T-cell (primary cell): Measurements from ENCODE around the gene CAPN5. TPM values are rescaled to one million over a fixed set of nuclear protein-coding genes. Genes with fewer than 3 reads are reported as not detected.

ENCODE experiments used
- ATAC-seq, 4 experiments: fragments of 200-7000 bp in 3 of 4; fragments of 150-1000 bp in 1 of 4; cut with Tn5 transposase; replicated peaks in 1 of 4; 1 replicate in 3 of 4; 2 replicates in 1 of 4; pipeline ENCODE4 v1.10.0; 2021; ENCODE audit warnings: moderate library complexity in 3 of 4, mild to moderate bottlenecking in 2 of 4, moderate number of reproducible peaks in 1 of 4
- CTCF ChIA-PET, 2 donors: fragments of 300-600 bp; sonication (Branson Sonifier 250); formaldehyde crosslinking; loops; one replicate each; lab custom pipeline; 2022; ENCODE audit warnings: antibody characterized with exemption in 2 of 2; lab: Charles Lee
- POLR2A ChIA-PET, 2 donors: fragments of 300-600 bp; sonication (Branson Sonifier 250); formaldehyde crosslinking; loops; one replicate each; lab custom pipeline; 2022; ENCODE audit warnings: antibody characterized with exemption in 2 of 2; lab: Charles Lee
- DNase-seq, 35 experiments: peaks; one replicate each; pipeline versions ENCODE4 v3.0.0 to v3.0.0-alpha.2; 2013 to 2023
- H3K27ac ChIP-seq: one replicate; pipeline ENCODE4 v1.5.1; 2013; ENCODE audit warnings: low read length
- H3K27me3 ChIP-seq, 2 experiments: replicated peaks in 1 of 2; 1 replicate in 1 of 2; 2 replicates in 1 of 2; pipeline versions ENCODE4 v1.6.1 to v1.7.0; 2013; ENCODE audit warnings: low read length in 1 of 2, mixed read lengths in 1 of 2; ENCODE audit not compliant: control insufficient read depth in 2 of 2, insufficient read depth in 2 of 2; ENCODE audit errors: extremely low read depth in 1 of 2
- H3K36me3 ChIP-seq, 2 donors: 1 replicate in 1 of 2; 2 replicates in 1 of 2; pipeline versions ENCODE4 v1.6.1 to v1.7.0; 2013; ENCODE audit warnings: low read length in 1 of 2; ENCODE audit not compliant: control insufficient read depth in 2 of 2, insufficient read depth in 1 of 2; ENCODE audit errors: extremely low read depth in 1 of 2
- H3K4me1 ChIP-seq, 2 experiments: 1 replicate in 1 of 2; 2 replicates in 1 of 2; pipeline versions ENCODE4 v1.6.1 to v1.7.0; 2013; ENCODE audit warnings: low read length in 2 of 2, mixed read lengths in 1 of 2; ENCODE audit not compliant: insufficient read depth in 2 of 2, control insufficient read depth in 1 of 2; ENCODE audit errors: extremely low read depth in 1 of 2
- H3K4me3 ChIP-seq, 2 donors: 1 replicate in 1 of 2; 2 replicates in 1 of 2; pipeline versions ENCODE4 v1.5.1 to v1.7.0; 2013; ENCODE audit warnings: mild to moderate bottlenecking in 2 of 2, low read length in 1 of 2, moderate library complexity in 1 of 2; ENCODE audit not compliant: control insufficient read depth in 1 of 2; ENCODE audit errors: extremely low read depth in 1 of 2
- H3K9me3 ChIP-seq: 2 replicates; pipeline ENCODE4 v1.7.0; 2013
- H3K27ac Mint-ChIP-seq, 2 donors: one replicate each; pipeline ENCODE4 v1.8.0; 2020 to 2021; ENCODE audit warnings: mild to moderate bottlenecking in 2 of 2, mixed read lengths in 2 of 2
- H3K27me3 Mint-ChIP-seq, 2 donors: one replicate each; pipeline ENCODE4 v1.8.0; 2021 to 2022; ENCODE audit warnings: mixed read lengths in 2 of 2
- H3K36me3 Mint-ChIP-seq: one replicate; pipeline ENCODE4 v1.8.0; 2021; ENCODE audit warnings: mixed read lengths
- H3K4me1 Mint-ChIP-seq, 3 donors: one replicate each; pipeline ENCODE4 v1.8.0; 2020 to 2022; ENCODE audit warnings: mixed read lengths in 3 of 3, mild to moderate bottlenecking in 1 of 3
- H3K4me3 Mint-ChIP-seq, 3 donors: one replicate each; pipeline ENCODE4 v1.8.0; 2020 to 2022; ENCODE audit warnings: mild to moderate bottlenecking in 3 of 3, mixed read lengths in 3 of 3, moderate library complexity in 3 of 3
- H3K9me3 Mint-ChIP-seq, 3 donors: one replicate each; pipeline ENCODE4 v1.8.0; 2020 to 2022; ENCODE audit warnings: mixed read lengths in 3 of 3
- WGBS: methylation state at CpG from one replicate; pipeline ENCODE4 v1.1.5; 2013; ENCODE audit warnings: missing lambda C conversion rate; ENCODE audit not compliant: insufficient coverage; 5-methylcytosine and 5-hydroxymethylcytosine counted together
- total RNA-seq, 35 experiments: library from RNA in 6 of 35; stranded (reverse) in 6 of 35; fragments of 120-200 nt in 1 of 35; gene quantifications; one replicate each; pipeline versions ENCODE4 v1.2.1 to v1.2.4 and lab custom pipeline; 2013 to 2026

CAPN5 gene
- total RNA-seq, 5 donors from 2014 or later (not counting 1 experiment from before 2014, with no cell fraction given) = 3.1 to 6.4 (median 4.0) TPM

GRCh38 chr11:77138106-77138649 is 71.4 kb downstream of the CAPN5 start:
- Mint-ChIP-seq H3K27me3 (peaks cover 14 to 24% of the 10 kb centered on the region in 2 donors), H3K4me1 (peaks cover 10 to 16% (median 14%) of the 10 kb centered on the region in 3 donors), H3K36me3 (no peaks in the 10 kb centered on the region), H3K27ac (no peak overlapping the region), H3K9me3 (no peaks in the 10 kb centered on the region), H3K4me3 (no peak overlapping the region)
- ATAC-seq (no peak), DNase-seq (no peak)
- POLR2A ChIA-PET = no interaction called here
- peaks cover 0 to 20% of the 10 kb centered on the region in 2 experiments for H3K27me3 ChIP-seq
- no peak overlapping the region for H3K4me3 ChIP-seq
- no peaks in the 10 kb centered on the region for H3K9me3 ChIP-seq
- H3K36me3 ChIP-seq = no peaks in the 10 kb centered on the region
- CTCF ChIA-PET = interaction anchor here in 1 of 2 donors (0.6 kb wide), 1 partner anchor 356 kb away, joined by 4 read pairs; no protein-coding TSS in a partner anchor
- WGBS = 36% methylated on average over 50 of the region's 55 CpGs
- peaks cover 2 to 12% of the 10 kb centered on the region in 2 experiments for H3K4me1 ChIP-seq
- no peak overlapping the region for H3K27ac ChIP-seq

- Mint-ChIP-seq H3K27me3 (peaks cover 14 to 24% of the 10 kb centered on the region in 2 donors), H3K4me3 (no peak overlapping the region), H3K9me3 (no peaks in the 10 kb centered on the region), H3K27ac (no peak overlapping the region), H3K4me1 (peaks cover 13 to 20% (median 15%) of the 10 kb centered on the region in 3 donors), H3K36me3 (no peaks in the 10 kb centered on the region)
- no peak for DNase-seq
- Histone ChIP-seq H3K27ac (no peak overlapping the region), H3K36me3 (no peaks in the 10 kb centered on the region), H3K4me1 (peaks cover 2 to 12% of the 10 kb centered on the region in 2 experiments), H3K4me3 (no peak overlapping the region), H3K9me3 (no peaks in the 10 kb centered on the region), H3K27me3 (peaks cover 0 to 20% of the 10 kb centered on the region in 2 experiments)
- ChIA-PET POLR2A (no interaction called here), CTCF (interaction anchor here (0.6 to 0.8 kb wide), 2 partner anchors 12 to 467 kb away, joined by 3 to 4 read pairs; no protein-coding TSS in a partner anchor)
- WGBS = 85% methylated on average over 7 of the region's 8 CpGs
- no peak for ATAC-seq
Observed at GRCh38 chr11:77139201-77139600, 72.4 kb downstream of the CAPN5 start.

GRCh38 chr11:77140231-77140851 is 73.6 kb downstream of the CAPN5 start:
- ATAC-seq = no peak
- POLR2A ChIA-PET = no interaction called here
- H3K4me1 Mint-ChIP-seq = peaks cover 13 to 20% (median 15%) of the 10 kb centered on the region in 3 donors

GRCh38 chr11:77141034-77141433 is 74.3 kb downstream of the CAPN5 start:
- H3K27ac Mint-ChIP-seq = no peak overlapping the region
- no peak overlapping the region for H3K4me3 ChIP-seq
- H3K36me3 ChIP-seq = no peaks in the 10 kb centered on the region
- no peaks in the 10 kb centered on the region for H3K9me3 Mint-ChIP-seq
- no peak overlapping the region for H3K27ac ChIP-seq
- WGBS = 60% methylated on average over 1 of the region's 4 CpGs
- DNase-seq (no peak), ATAC-seq (no peak)
- peaks cover 2 to 12% of the 10 kb centered on the region in 2 experiments for H3K4me1 ChIP-seq
- H3K36me3 Mint-ChIP-seq = no peaks in the 10 kb centered on the region
- H3K9me3 ChIP-seq = no peaks in the 10 kb centered on the region
- peaks cover 13 to 20% (median 15%) of the 10 kb centered on the region in 3 donors for H3K4me1 Mint-ChIP-seq
- H3K27me3 Mint-ChIP-seq = peaks cover 14 to 24% of the 10 kb centered on the region in 2 donors
- H3K27me3 ChIP-seq = peaks cover 0 to 20% of the 10 kb centered on the region in 2 experiments
- POLR2A ChIA-PET = no interaction called here
- no peak overlapping the region for H3K4me3 Mint-ChIP-seq
- CTCF ChIA-PET = no interaction called here

More at GRCh38 chr11:77140231-77140851, 73.6 kb downstream of the CAPN5 start:
- 63% methylated on average over 1 of the region's 8 CpGs for WGBS
- no peaks in the 10 kb centered on the region for H3K36me3 Mint-ChIP-seq
- peaks cover 14 to 24% of the 10 kb centered on the region in 2 donors for H3K27me3 Mint-ChIP-seq
- no peak overlapping the region for H3K27ac Mint-ChIP-seq
- peaks cover 0 to 20% of the 10 kb centered on the region in 2 experiments for H3K27me3 ChIP-seq
- H3K36me3 ChIP-seq = no peaks in the 10 kb centered on the region
- CTCF ChIA-PET = no interaction called here
- H3K27ac ChIP-seq = no peak overlapping the region
- no peaks in the 10 kb centered on the region for H3K9me3 ChIP-seq
- H3K4me1 ChIP-seq = peaks cover 2 to 12% of the 10 kb centered on the region in 2 experiments
- H3K9me3 Mint-ChIP-seq = no peaks in the 10 kb centered on the region
- no peak overlapping the region for H3K4me3 Mint-ChIP-seq
- H3K4me3 ChIP-seq = no peak overlapping the region
- no peak for DNase-seq

GRCh38 chr11:77141475-77141874 is 74.7 kb downstream of the CAPN5 start:
- WGBS = 97% methylated on average over 4 of the region's 4 CpGs
- DNase-seq = no peak
- H3K4me1 Mint-ChIP-seq = peaks cover 13 to 22% (median 15%) of the 10 kb centered on the region in 3 donors
- peaks cover 11 to 21% of the 10 kb centered on the region in 2 donors for H3K27me3 Mint-ChIP-seq
- no peak overlapping the region for H3K27ac ChIP-seq
- H3K36me3 ChIP-seq = no peaks in the 10 kb centered on the region
- H3K4me3 ChIP-seq = no peak overlapping the region
- no peaks in the 10 kb centered on the region for H3K9me3 Mint-ChIP-seq
- H3K27ac Mint-ChIP-seq = no peak overlapping the region
- H3K9me3 ChIP-seq = no peaks in the 10 kb centered on the region
- no peak for ATAC-seq
- H3K27me3 ChIP-seq = peaks cover 0 to 20% of the 10 kb centered on the region in 2 experiments
- ChIA-PET CTCF (no interaction called here), POLR2A (no interaction called here)
- no peaks in the 10 kb centered on the region for H3K36me3 Mint-ChIP-seq
- peaks cover 2 to 12% of the 10 kb centered on the region in 2 experiments for H3K4me1 ChIP-seq
- no peak overlapping the region for H3K4me3 Mint-ChIP-seq

GRCh38 chr11:77142091-77142975 is 75.6 kb downstream of the CAPN5 start:
- Histone ChIP-seq H3K36me3 (no peaks in the 10 kb centered on the region), H3K4me1 (peaks cover 2 to 15% of the 10 kb centered on the region in 2 experiments), H3K9me3 (no peaks in the 10 kb centered on the region), H3K27me3 (peaks cover 0 to 15% of the 10 kb centered on the region in 2 experiments), H3K27ac (no peak overlapping the region), H3K4me3 (no peak overlapping the region)
- peak in 3 of 35 experiments; percentile 9 to 35 (median 14) for DNase-seq
- WGBS = 100% methylated on average over 1 of the region's 11 CpGs
- ChIA-PET POLR2A (no interaction called here), CTCF (no interaction called here)
- Mint-ChIP-seq H3K36me3 (no peaks in the 10 kb centered on the region), H3K27ac (no peak overlapping the region), H3K27me3 (peaks cover 2 to 13% of the 10 kb centered on the region in 2 donors), H3K4me1 (peaks cover 13 to 25% (median 18%) of the 10 kb centered on the region in 3 donors), H3K4me3 (peak overlapping the region in 1 of 3 donors; percentile 13), H3K9me3 (no peaks in the 10 kb centered on the region)
- ATAC-seq = peak; percentile 46 to 77 (median 66)
